ENCODE measurements around the gene KANSL2. TPM values are rescaled to one million over a fixed set of nuclear protein-coding genes. Genes with fewer than 3 reads are reported as not detected.

Gene KANSL2
- total RNA-seq (2016; rRNA removed; fragmentation: Illumina TruSeq; extraction: Trizol) (40.1 and 41.3 TPM in 2 replicates), polyA plus RNA-seq (2011; rRNA removed) (22.0 and 24.1 TPM in 2 replicates), polyA minus RNA-seq (2011; rRNA and poly(A)+ RNA removed; ENCODE audit: low replicate concordance) (80.5 and 142 TPM in 2 replicates), Bru-seq, nascent RNA (percentile 90 among the genes with signal in this experiment), BruChase-seq, experiment 1, labeled RNA remaining after a 6-hour chase (percentile 81 among the genes with signal in this experiment), BruChase-seq, experiment 2, labeled RNA remaining after a 2-hour chase (percentile 82 among the genes with signal in this experiment)
- 11.6 and 13.1 TPM in 2 replicates for total RNA-seq (2016; cell fraction: cytosol; rRNA removed; fragmentation: Illumina TruSeq; extraction: Trizol; ENCODE audit: low read depth)
- total RNA-seq (2016; cell fraction: insoluble cytoplasmic fraction; rRNA removed; fragmentation: Illumina TruSeq; extraction: Trizol) = 39.5 and 40.8 TPM in 2 replicates
- total RNA-seq (2016; cell fraction: membrane; rRNA removed; fragmentation: Illumina TruSeq; extraction: Trizol) = 20.4 and 20.6 TPM in 2 replicates
- total RNA-seq (2016; cell fraction: nucleus; rRNA removed; fragmentation: Illumina TruSeq; extraction: Trizol) = 49.1 and 56.8 TPM in 2 replicates
- polyA plus RNA-seq (2011; cell fraction: cytosol; rRNA removed) = 23.5 and 23.9 TPM in 2 replicates
- 38.4 and 46.5 TPM in 2 replicates for polyA plus RNA-seq (2011; cell fraction: nucleus; rRNA removed)
- 17.0 and 17.6 TPM in 2 replicates for polyA plus RNA-seq (2012)
- polyA plus RNA-seq (2016; cell fraction: cytosol; fragmentation: Illumina TruSeq; extraction: Trizol; ENCODE audit: low read depth) = 4.1 and 5.1 TPM in 2 replicates
- 26.9 and 31.9 TPM in 2 replicates for polyA plus RNA-seq (2016; cell fraction: insoluble cytoplasmic fraction; fragmentation: Illumina TruSeq; extraction: Trizol; ENCODE audit: low read depth)
- polyA plus RNA-seq (2016; cell fraction: membrane; fragmentation: Illumina TruSeq; extraction: Trizol; ENCODE audit: low read depth) = 6.4 and 6.7 TPM in 2 replicates
- polyA plus RNA-seq (2016; cell fraction: nucleus; fragmentation: Illumina TruSeq; extraction: Trizol; ENCODE audit: insufficient read depth, low read depth) = 56.2 and 75.3 TPM in 2 replicates
- polyA minus RNA-seq (2011; cell fraction: cytosol; rRNA and poly(A)+ RNA removed) = 21.1 and 21.6 TPM in 2 replicates
- 102 and 110 TPM in 2 replicates for polyA minus RNA-seq (2011; cell fraction: nucleus; rRNA and poly(A)+ RNA removed)
- long read RNA-seq, experiment 1, partial matches to known transcripts = 5 of 25 reads
- long read RNA-seq, experiment 1, other reads (novel, unspliced or antisense) = 20 of 25 reads
- long read RNA-seq, experiment 2, partial matches to known transcripts = 4 of 25 reads
- long read RNA-seq, experiment 2, other reads (novel, unspliced or antisense) = 21 of 25 reads

- Histone ChIP-seq H2AFZ (ENCODE audit: low read length) (peak within 1 kb of the TSS; percentile 12), H3K4me2 (ENCODE audit: low read depth, low read length) (peak within 1 kb of the TSS; percentile 89), H3K4me3 (replicated peaks in 1 of 3; ENCODE audit: insufficient read depth in 1 of 3, low read depth in 2 of 3, low read length in 3 of 3) (peak within 1 kb of the TSS; percentile 82 to 91 (median 85)), H3K36me3 (replicated peaks in 1 of 2; ENCODE audit: control insufficient read depth in 1 of 2, insufficient read depth in 2 of 2, low read length in 2 of 2) (peaks cover 4 to 23% of the 10 kb centered on the region in 2 experiments; a peak in 3 of 5 replicates), H3K27me3 (ENCODE audit: control insufficient read depth in 1 of 2, insufficient read depth in 2 of 2, low read length in 2 of 2) (no peaks in the 10 kb centered on the region; a peak in 1 of 5 replicates), H3K27ac (ENCODE audit: extremely low read length, insufficient read depth, low read length) (peak within 1 kb of the TSS; percentile 93), H3K9me3 (ENCODE audit: low read length) (no peaks in the 10 kb centered on the region), H4K20me1 (ENCODE audit: insufficient read depth, low read length) (peaks cover 10% of the 10 kb centered on the region; the same call in 1 of the 2 replicates), H3K79me2 (ENCODE audit: insufficient read depth, low read length) (peaks cover 50% of the 10 kb centered on the region), H3K4me1 (ENCODE audit: insufficient read depth, low read length) (peaks cover 39% of the 10 kb centered on the region), H3K9ac (ENCODE audit: insufficient read depth, low read depth, low read length) (peak within 1 kb of the TSS; percentile 96)
- ChIA-PET POLR2A (interaction anchor here (0.7 to 1.5 kb wide), 7 partner anchors 9 to 107 kb away, joined by 3 to 9 read pairs (median 6); partner anchors contain the start of genes ADCY6 and CCNT1), CTCF (ENCODE audit: low intra/inter-chr PET ratio, low total read pairs) (no interaction called here)
- in situ Hi-C loops (cut with HindIII; ENCODE audit: extremely low pct_ligation_motif_present, low pct_unique_long_range_greater_than_20kb) (no loop called here), intact Hi-C loops (cut with micrococcal nuclease; ENCODE audit: unreplicated experiment) (loop anchor here (1.0 kb wide), 2 partner anchors 34 to 201 kb away; partner anchors contain the start of gene CCNT1)
- no TSS peak for BruUV-seq (replicated peaks)
- DNase-seq (ENCODE audit: low spot score) = peak; percentile 98
- ATAC-seq = peak; percentile 97
- peak; percentile 86 for FAIRE-seq
- 3% methylated on average over 15 of the region's 64 CpGs for WGBS (ENCODE audit: low lambda C conversion rate)
- peak; percentile 97 for TF ChIP-seq NFYB (CRISPR knock-in tag; IDR thresholded peaks at IDR 0.05)
- TF ChIP-seq ZNF556 (CRISPR knock-in tag; IDR thresholded peaks at IDR 0.05; ENCODE audit: borderline replicate concordance) = peak; percentile 69
- TF ChIP-seq ZEB1 (IDR thresholded peaks at IDR 0.05; ENCODE audit: insufficient replicate concordance, low read depth) = no peak
- TF ChIP-seq AHR (CRISPR knock-in tag; IDR thresholded peaks at IDR 0.05) = 0 out of 2 replicates have a peak, but pooled peaks have one; percentile 66
- TF ChIP-seq NFAT5 (CRISPR knock-in tag; IDR thresholded peaks at IDR 0.05) = no peak; the same call in none of the 2 replicates
- TF ChIP-seq SNAPC2 (CRISPR knock-in tag; IDR thresholded peaks at IDR 0.05) = peak; percentile 83; the same call in 1 of the 2 replicates
Measured at GRCh38 chr12:48681710-48682532, at the start of gene KANSL2. Gene KANSL2 (minus strand): TSS chr12:48682238. CDS start chr12:48681632, 606 bp downstream.
